Pancreas (tissue), 10 donors: ENCODE measurements around the gene UGT1A9. TPM values are rescaled to one million over a fixed set of nuclear protein-coding genes. Genes with fewer than 3 reads are reported as not detected.
A peak's percentile ranks its signal among the peaks of the same experiment; 100 is the strongest.

Source experiments
- ATAC-seq, 4 donors: fragments of 200-7000 bp; cut with Tn5 transposase; one replicate each; pipeline versions ENCODE4 v1.8.0 to v1.9.1; 2020; ENCODE audit warnings: mild to moderate bottlenecking in 4 of 4, moderate library complexity in 4 of 4
- DNase-seq, 6 donors: peaks; one replicate each; pipeline ENCODE4 v3.0.0-alpha.2; 2020
- FAIRE-seq: peaks from 2 replicates; lab custom pipeline; 2012; peaks lifted over from hg19 to GRCh38; lab: Jason Lieb, UNC
- H3K27ac ChIP-seq, 4 donors: fragments of 200-600 bp; sonication (generic); 1 replicate in 3 of 4; 2 replicates in 1 of 4; pipeline versions ENCODE4 v1.5.0 to v1.8.0; 2020
- H3K27me3 ChIP-seq, 4 donors: fragments of 200-600 bp; one replicate each; pipeline ENCODE4 v1.8.0; 2021
- H3K36me3 ChIP-seq, 3 donors: fragments of 200-600 bp; sonication (generic) in 1 of 3; one replicate each; pipeline versions ENCODE4 v1.5.0 to v1.8.0; 2020 to 2021
- H3K4me1 ChIP-seq, 3 donors: fragments of 200-600 bp; one replicate each; pipeline ENCODE4 v1.8.0; 2021
- H3K4me3 ChIP-seq, 4 donors: fragments of 200-600 bp; sonication (generic) in 2 of 4; one replicate each; pipeline versions ENCODE4 v1.5.0 to v1.8.0; 2020 to 2021
- H3K9me3 ChIP-seq, 4 donors: fragments of 200-600 bp; one replicate each; pipeline ENCODE4 v1.8.0; 2021
- WGBS, 2 donors: extraction: QIAGEN DNeasy Blood & Tissue Kit; methylation state at CpG; one replicate each; pipeline ENCODE4 v1.1.7; 2013; 5-methylcytosine and 5-hydroxymethylcytosine counted together
- intact Hi-C, 3 donors: fragments of 100-400 bp; cut with DNase I; formaldehyde crosslinking; loops; one replicate each; pipeline versions ENCODE4 v1.11.1 to v1.14.2; 2022
- polyA plus RNA-seq, 2 donors: library from polyadenylated mRNA; stranded (reverse); fragments of 200-250 nt; gene quantifications; one replicate each; pipeline ENCODE4 v1.2.3, GENCODE V29; 2013
- total RNA-seq, 6 donors: library from RNA; stranded (reverse); fragmentation: NEBNext Ultra II Directional in 4 of 6; extraction: Animal tissue kit (Norgen Biotek cat#: 25700) in 4 of 6; gene quantifications; one replicate each; pipeline versions ENCODE4 v1.2.1 to v1.2.4, GENCODE V29; 2021 to 2023
- TF ChIP-seq, protein P1 (sequence below), 4 donors: fragments of 200-600 bp; sonication (generic) in 3 of 4; IDR thresholded peaks; one replicate each; pipeline versions ENCODE4 v1.5.0 to v1.8.0; 2021; ENCODE audit warnings: antibody characterized with exemption in 4 of 4
- donor health status: healthy with polysubstance abuse.
- donor health status: DM: no; HTN: no; CAD: no; lungs with moderate emphysema.
- donor health status: DM: no; HTN: no; CAD: no.
- donor health status: control.
- donor health status: control.
- donor health status: Bipolar disorder and iron deficiency.
- donor health status: DM: yes; HTN: yes; CAD: no.
- donor health status: DM: no; HTN: no; CAD: no.
- donor health status: DM: no; HTN: no; CAD: no.
- donor health status: DM: yes; HTN: yes; CAD: no.

Gene UGT1A9
- total and polyA plus RNA-seq, 8 donors = 0.09 TPM; not detected in 7

DNA sequence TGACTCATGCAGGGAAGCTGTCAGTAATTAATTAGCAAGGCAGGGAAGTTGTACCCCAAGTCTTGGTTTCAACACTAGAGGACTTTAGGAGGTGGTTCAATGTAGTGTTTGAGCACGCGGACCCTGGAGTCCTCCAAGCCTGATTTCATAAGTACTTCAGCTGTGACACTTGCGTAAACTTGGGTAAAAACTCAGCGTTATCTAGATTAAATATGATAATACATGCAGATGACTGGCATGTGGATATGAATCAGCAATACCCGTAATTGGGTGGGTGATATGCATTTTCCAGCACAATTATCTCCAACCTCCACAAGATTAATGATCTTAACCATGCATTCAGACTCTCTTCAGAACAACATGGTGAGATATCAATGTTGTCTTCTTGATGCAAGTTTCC lies 15.2 kb downstream of the UGT1A9 start:
- FAIRE-seq (no peak), ATAC-seq (no peak), DNase-seq (no peak)
- Histone ChIP-seq H3K27ac (no peak overlapping the region), H3K9me3 (no peaks in the 10 kb centered on the region), H3K4me3 (no peak overlapping the region), H3K27me3 (no peaks in the 10 kb centered on the region), H3K36me3 (no peaks in the 10 kb centered on the region), H3K4me1 (no peaks in the 10 kb centered on the region)
- TF ChIP-seq, protein P1, sequence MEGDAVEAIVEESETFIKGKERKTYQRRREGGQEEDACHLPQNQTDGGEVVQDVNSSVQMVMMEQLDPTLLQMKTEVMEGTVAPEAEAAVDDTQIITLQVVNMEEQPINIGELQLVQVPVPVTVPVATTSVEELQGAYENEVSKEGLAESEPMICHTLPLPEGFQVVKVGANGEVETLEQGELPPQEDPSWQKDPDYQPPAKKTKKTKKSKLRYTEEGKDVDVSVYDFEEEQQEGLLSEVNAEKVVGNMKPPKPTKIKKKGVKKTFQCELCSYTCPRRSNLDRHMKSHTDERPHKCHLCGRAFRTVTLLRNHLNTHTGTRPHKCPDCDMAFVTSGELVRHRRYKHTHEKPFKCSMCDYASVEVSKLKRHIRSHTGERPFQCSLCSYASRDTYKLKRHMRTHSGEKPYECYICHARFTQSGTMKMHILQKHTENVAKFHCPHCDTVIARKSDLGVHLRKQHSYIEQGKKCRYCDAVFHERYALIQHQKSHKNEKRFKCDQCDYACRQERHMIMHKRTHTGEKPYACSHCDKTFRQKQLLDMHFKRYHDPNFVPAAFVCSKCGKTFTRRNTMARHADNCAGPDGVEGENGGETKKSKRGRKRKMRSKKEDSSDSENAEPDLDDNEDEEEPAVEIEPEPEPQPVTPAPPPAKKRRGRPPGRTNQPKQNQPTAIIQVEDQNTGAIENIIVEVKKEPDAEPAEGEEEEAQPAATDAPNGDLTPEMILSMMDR (IDR thresholded peaks at IDR 0.05) = no peak
- WGBS, 2 donors = 68 to 81% methylated on average over 5 of the region's 5 CpGs
- intact Hi-C loops = no loop called here

DNA sequence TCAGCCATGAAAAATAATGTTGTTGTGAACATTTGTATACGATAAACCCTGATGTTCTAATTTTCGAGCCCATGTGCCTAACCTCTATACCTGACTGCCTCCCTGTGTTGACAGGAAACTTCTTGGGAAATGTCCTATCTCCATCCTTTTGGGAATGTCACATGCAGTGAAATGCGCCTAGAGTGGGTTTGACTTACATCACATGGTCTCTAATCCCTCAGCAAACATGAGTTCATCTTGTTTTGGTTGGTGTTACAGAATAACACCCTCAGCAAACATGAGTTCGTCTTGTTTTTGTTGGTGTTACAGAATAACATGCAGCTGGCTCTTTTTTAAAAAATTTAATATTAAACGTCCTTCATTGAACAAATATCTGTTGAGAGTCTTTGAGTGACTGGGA lies 16.6 kb downstream of the UGT1A9 start:
- no peaks in the 10 kb centered on the region for H3K27me3 ChIP-seq
- FAIRE-seq (no peak), DNase-seq (no peak), ATAC-seq (no peak)
- intact Hi-C loops = no loop called here
- H3K4me3 ChIP-seq = no peak overlapping the region
- WGBS, 2 donors = 75 to 76% methylated on average over 5 of the region's 5 CpGs
- TF ChIP-seq, protein P1 (IDR thresholded peaks at IDR 0.05) = no peak
- no peak overlapping the region for H3K27ac ChIP-seq
- peaks cover 0 to 7% (median 0%) of the 10 kb centered on the region in 3 donors for H3K4me1 ChIP-seq
- no peaks in the 10 kb centered on the region for H3K9me3 ChIP-seq
- H3K36me3 ChIP-seq = no peaks in the 10 kb centered on the region

- intact Hi-C loops = no loop called here
- FAIRE-seq (no peak), ATAC-seq (no peak), DNase-seq (no peak)
- TF ChIP-seq, protein P1 (IDR thresholded peaks at IDR 0.05) = no peak
- Histone ChIP-seq H3K4me3 (no peak overlapping the region), H3K36me3 (no peaks in the 10 kb centered on the region), H3K9me3 (no peaks in the 10 kb centered on the region), H3K4me1 (peaks cover 0 to 7% (median 0%) of the 10 kb centered on the region in 3 donors), H3K27ac (no peak overlapping the region), H3K27me3 (no peaks in the 10 kb centered on the region)
Measured at GRCh38 chr2:233689031-233689430, 17.3 kb downstream of the UGT1A9 start.

DNA sequence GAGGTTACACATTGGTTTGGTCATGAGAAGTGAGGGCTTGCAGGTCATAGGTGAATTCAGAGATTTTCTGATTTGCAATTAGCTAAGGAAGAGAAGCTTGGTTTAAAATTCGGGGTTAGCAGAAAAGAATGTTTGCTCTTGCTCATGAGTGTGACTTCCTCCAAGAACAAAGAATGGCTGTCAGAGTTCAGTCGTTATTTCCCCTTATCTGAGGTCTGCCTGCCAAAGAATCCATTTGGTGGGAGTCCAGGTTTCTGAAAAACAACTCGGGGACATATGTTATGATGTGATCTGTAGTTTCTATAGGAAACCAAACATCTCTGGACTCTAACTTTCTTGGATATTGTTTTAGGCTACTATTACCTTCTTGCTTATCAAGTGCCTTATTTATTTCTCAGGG lies 17.8 kb downstream of the UGT1A9 start:
- Histone ChIP-seq H3K36me3 (no peaks in the 10 kb centered on the region), H3K4me3 (no peak overlapping the region), H3K4me1 (peaks cover 0 to 7% (median 0%) of the 10 kb centered on the region in 3 donors), H3K9me3 (no peaks in the 10 kb centered on the region), H3K27ac (no peak overlapping the region), H3K27me3 (no peaks in the 10 kb centered on the region)
- intact Hi-C loops = no loop called here
- no peak for DNase-seq
- TF ChIP-seq, protein P1 (IDR thresholded peaks at IDR 0.05) = no peak
- no peak for ATAC-seq
- WGBS, 2 donors = 4 to 6% methylated on average over 3 of the region's 3 CpGs
- FAIRE-seq = no peak

DNA sequence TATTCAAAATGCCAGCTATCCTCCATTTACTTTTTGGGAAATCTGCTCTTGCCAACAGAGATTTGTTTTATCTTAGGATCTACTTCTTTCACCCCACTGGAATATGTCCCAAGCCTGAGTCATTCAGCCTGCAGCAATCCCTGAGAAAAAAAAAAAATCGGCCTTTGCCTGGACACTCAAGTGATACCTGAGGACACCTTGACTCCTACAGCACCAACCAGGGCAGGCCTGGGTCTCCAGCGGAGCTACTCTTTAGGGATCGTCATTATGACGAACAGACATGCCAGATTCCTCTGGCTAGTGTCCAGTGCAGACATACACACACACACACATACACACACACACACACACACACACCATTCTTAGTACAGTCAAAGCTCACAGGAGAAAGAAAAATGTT lies 18.7 kb downstream of the UGT1A9 start:
- Histone ChIP-seq H3K4me1 (peaks cover 0 to 7% (median 0%) of the 10 kb centered on the region in 3 donors), H3K4me3 (no peak overlapping the region), H3K36me3 (no peaks in the 10 kb centered on the region), H3K27ac (no peak overlapping the region), H3K9me3 (no peaks in the 10 kb centered on the region), H3K27me3 (no peaks in the 10 kb centered on the region)
- intact Hi-C loops = no loop called here
- TF ChIP-seq, protein P1 (IDR thresholded peaks at IDR 0.05) = no peak
- FAIRE-seq (no peak), ATAC-seq (peak in 1 of 4 donors; percentile 38), DNase-seq (no peak)
- WGBS, 2 donors = 60 to 72% methylated on average over 4 of the region's 4 CpGs
